Endothelial cell of umbilical vein (primary cell): ENCODE data around the gene TUBB4A. TPM values are rescaled to one million over a fixed set of nuclear protein-coding genes. Genes with fewer than 3 reads are reported as not detected.

Experiments
- BruUV-seq: library from RNA; stranded (reverse); fragments of 400-500 nt; replicated peaks from 2 replicates; lab custom pipeline; 2021; lab: Mats Ljungman, UMichigan
- CTCF ChIA-PET: fragments of 300-600, 350-600 bp; sonication (Branson Sonifier 250); formaldehyde crosslinking; loops from one replicate; lab custom pipeline; 2021; ENCODE audit warnings: antibody characterized with exemption, inconsistent platforms; lab: Charles Lee
- POLR2A ChIA-PET: fragments of 300-600, 350-600 bp; sonication (Branson Sonifier 250); formaldehyde crosslinking; loops from one replicate; lab custom pipeline; 2021; ENCODE audit warnings: antibody characterized with exemption, inconsistent platforms; lab: Charles Lee
- DNase-seq: peaks from one replicate; pipeline ENCODE4 v3.0.0-alpha.2; 2011; ENCODE audit warnings: low read depth, low spot score
- FAIRE-seq: peaks from 2 replicates; lab custom pipeline; 2011; peaks lifted over from hg19 to GRCh38; lab: Jason Lieb, UNC
- H2AFZ ChIP-seq: 2 replicates; pipeline ENCODE4 v1.6.0; 2012; ENCODE audit warnings: low read depth, low read length, control low read depth, inconsistent platforms
- H3K27ac ChIP-seq: 2 replicates; pipeline ENCODE4 v1.5.1; 2011; ENCODE audit warnings: low read depth, mild to moderate bottlenecking, control low read depth, low read length, moderate library complexity; ENCODE audit not compliant: insufficient read depth
- H3K27me3 ChIP-seq, 2 experiments: 2 replicates each; pipeline versions ENCODE4 v1.6.0 to v1.6.1; 2011; ENCODE audit warnings: low read length in 2 of 2, mixed read lengths in 1 of 2; ENCODE audit not compliant: control insufficient read depth in 2 of 2, insufficient read depth in 2 of 2
- H3K36me3 ChIP-seq, 2 experiments: 2 replicates in 1 of 2; 3 replicates in 1 of 2; pipeline ENCODE4 v1.5.1; 2011; ENCODE audit warnings: low read length in 2 of 2, mild to moderate bottlenecking in 1 of 2, moderate library complexity in 1 of 2; ENCODE audit not compliant: control insufficient read depth in 2 of 2, insufficient read depth in 2 of 2; ENCODE audit errors: extremely low read depth in 1 of 2
- H3K4me1 ChIP-seq: 3 replicates; pipeline ENCODE4 v1.5.1; 2011; ENCODE audit warnings: mild to moderate bottlenecking, low read length; ENCODE audit not compliant: control insufficient read depth, insufficient read depth; ENCODE audit errors: extremely low read depth
- H3K4me2 ChIP-seq: 2 replicates; pipeline ENCODE4 v1.6.1; 2011; ENCODE audit warnings: low read length, control low read depth, mixed read lengths; ENCODE audit not compliant: insufficient read depth
- H3K4me3 ChIP-seq, 3 experiments: fragments of 200-600 bp in 1 of 3; sonication (generic), shearing (Covaris generic) in 1 of 3; replicated peaks in 1 of 3; 2 replicates each; pipeline ENCODE4 v1.5.1; 2011 to 2016; ENCODE audit warnings: control low read depth in 3 of 3, low read length in 3 of 3, mild to moderate bottlenecking in 2 of 3, inconsistent platforms in 1 of 3, low read depth in 1 of 3, moderate library complexity in 1 of 3; ENCODE audit not compliant: insufficient read depth in 1 of 3
- H3K79me2 ChIP-seq: 2 replicates; pipeline ENCODE4 v1.6.0; 2012; ENCODE audit warnings: low read length, inconsistent platforms; ENCODE audit not compliant: control insufficient read depth, insufficient read depth
- H3K9ac ChIP-seq: replicated peaks from 2 replicates; pipeline ENCODE3; 2011; ENCODE audit warnings: low read length, control low read depth; ENCODE audit not compliant: insufficient read depth; ENCODE audit errors: extremely low read depth
- H3K9me1 ChIP-seq: replicated peaks from 3 replicates; pipeline ENCODE4 v1.6.0; 2011; ENCODE audit warnings: mild to moderate bottlenecking, low read length; ENCODE audit not compliant: control insufficient read depth, insufficient read depth; ENCODE audit errors: extremely low read depth
- H3K9me3 ChIP-seq: replicated peaks from 2 replicates; pipeline ENCODE4 v1.5.1; 2012; ENCODE audit warnings: low read length, inconsistent platforms; ENCODE audit not compliant: control insufficient read depth, insufficient read depth
- H4K20me1 ChIP-seq: replicated peaks from 2 replicates; pipeline ENCODE3; 2011; ENCODE audit warnings: mild to moderate bottlenecking, low read length; ENCODE audit not compliant: control insufficient read depth, insufficient read depth; ENCODE audit errors: extremely low read depth
- EZH2 ChIP-seq: IDR thresholded peaks from 2 replicates; pipeline ENCODE4 v1.6.1; 2012; ENCODE audit warnings: borderline replicate concordance, low read depth, mild to moderate bottlenecking, moderate library complexity, low read length, inconsistent platforms; ENCODE audit not compliant: severe bottlenecking
- FOS ChIP-seq: IDR thresholded peaks from 2 replicates; pipeline ENCODE4 v1.6.1; 2011; ENCODE audit warnings: mild to moderate bottlenecking, low read length, moderate library complexity, borderline replicate concordance; ENCODE audit not compliant: insufficient read depth
- GATA2 ChIP-seq: IDR thresholded peaks from 2 replicates; pipeline ENCODE4 v1.7.0; 2011; ENCODE audit warnings: low read depth, mild to moderate bottlenecking, moderate library complexity, mixed read lengths, low read length; ENCODE audit not compliant: insufficient read length, insufficient read depth
- POLR2AphosphoS5 ChIP-seq: IDR thresholded peaks from 2 replicates; pipeline ENCODE4 v1.6.1; 2012; ENCODE audit warnings: low read depth, mild to moderate bottlenecking, control low read depth, low read length, moderate library complexity; ENCODE audit not compliant: insufficient read depth
- dilution Hi-C: fragments of 300-500 bp; cut with MboI; formaldehyde crosslinking; loops from one replicate; pipeline ENCODE4 v1.15.0; 2019; ENCODE audit warnings: low sequenced_read_pairs; ENCODE audit not compliant: extremely low pct_ligation_motif_present
- intact Hi-C: fragments of 100-400 bp; cut with micrococcal nuclease; formaldehyde crosslinking; loops from one replicate; pipeline ENCODE4 v1.10.0; 2022
- polyA plus RNA-seq, 4 experiments: library from polyadenylated mRNA; depleted of rRNA in 3 of 4; stranded (reverse) in 3 of 4; unstranded in 1 of 4; fragments of >200 nt; gene quantifications; 2 replicates each; pipeline versions ENCODE4 v1.2.1 to v1.2.3, GENCODE V29; 2011 to 2012; ENCODE audit warnings: missing spikeins in 1 of 4
- total RNA-seq: library from RNA; stranded (reverse); gene quantifications from 2 replicates; pipeline ENCODE4 v1.2.3, GENCODE V29; 2021
- TF ChIP-seq, protein P1 (sequence below), 2 donors: IDR thresholded peaks; 1 replicate in 1 of 2; 2 replicates in 1 of 2; pipeline ENCODE4 v1.5.1; 2011; ENCODE audit warnings: low read length in 2 of 2, mild to moderate bottlenecking in 2 of 2, moderate library complexity in 2 of 2, control low read depth in 1 of 2, inconsistent platforms in 1 of 2, low read depth in 1 of 2; ENCODE audit not compliant: insufficient read depth in 1 of 2; ENCODE audit errors: extremely low read depth in 1 of 2

TUBB4A gene
- total and polyA plus RNA-seq, 2 donors (not counting 3 experiments of a cell fraction or from before 2014, with no cell fraction given) = not detected

DNA sequence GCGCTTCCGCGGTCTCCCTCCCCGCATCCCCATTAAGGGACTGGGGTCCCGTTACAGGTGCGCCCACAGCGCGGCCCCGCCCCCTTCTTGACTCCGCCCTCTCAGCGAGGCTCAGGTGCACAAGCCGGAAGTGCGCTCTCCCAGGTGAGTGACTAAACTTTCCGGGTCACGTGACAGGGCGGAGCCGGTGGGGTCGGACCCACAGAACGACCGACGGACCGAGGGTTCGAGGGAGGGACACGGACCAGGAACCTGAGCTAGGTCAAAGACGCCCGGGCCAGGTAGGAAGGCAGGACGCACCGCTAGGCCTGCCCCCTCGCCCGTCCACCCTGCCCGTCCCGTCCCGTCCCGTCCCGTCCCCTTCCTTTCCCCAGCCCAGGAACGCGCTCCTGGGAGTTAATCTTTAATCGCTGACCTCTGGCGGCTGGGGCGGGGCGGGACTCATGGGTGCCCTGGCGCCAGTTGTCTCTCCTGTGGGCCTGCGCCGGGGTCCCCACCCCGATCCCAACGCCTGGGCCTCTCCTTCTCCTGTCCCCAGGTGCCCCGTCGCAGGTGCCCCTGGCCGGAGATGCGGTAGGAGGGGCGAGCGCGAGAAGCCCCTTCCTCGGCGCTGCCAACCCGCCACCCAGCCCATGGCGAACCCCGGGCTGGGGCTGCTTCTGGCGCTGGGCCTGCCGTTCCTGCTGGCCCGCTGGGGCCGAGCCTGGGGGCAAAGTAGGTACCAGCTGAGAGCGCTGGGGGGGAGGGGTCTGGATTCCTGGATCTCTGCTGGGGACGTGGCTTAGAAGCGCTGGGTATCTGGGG lies 37.8 kb downstream of the TUBB4A start, which contains the start of gene CRB3:
Gene CRB3, plus strand, starts transcription at position 202 of the 804 bp plus-strand sequence. Its CDS starts 431 bp downstream, at position 633.
- peak; percentile 23 for TF ChIP-seq EZH2
- no peak for TF ChIP-seq POLR2AphosphoS5
- Histone ChIP-seq H3K9ac (no peak within 1 kb of the TSS), H3K27ac (no peak within 1 kb of the TSS), H3K4me1 (peaks cover 2% of the 10 kb centered on the region), H3K9me3 (no peaks in the 10 kb centered on the region), H3K36me3 (no peaks in the 10 kb centered on the region), H4K20me1 (no peaks in the 10 kb centered on the region), H3K4me2 (no peak within 1 kb of the TSS), H3K27me3 (peaks cover 8 to 16% of the 10 kb centered on the region in 2 experiments), H3K79me2 (no peaks in the 10 kb centered on the region), H3K4me3 (no peak within 1 kb of the TSS), H2AFZ (no peak within 1 kb of the TSS), H3K9me1 (no peaks in the 10 kb centered on the region)
- FAIRE-seq = no peak
- no peak for DNase-seq
- POLR2A ChIA-PET = interaction anchor here (0.6 kb wide), 1 partner anchor 110 kb away, joined by 6 read pairs; no protein-coding TSS in a partner anchor
- CTCF ChIA-PET = interaction anchor here (0.6 kb wide), 1 partner anchor 399 kb away, joined by 3 read pairs; no protein-coding TSS in a partner anchor
- intact Hi-C loops = loop anchor here (5.0 kb wide), 1 partner anchor 398 kb away; no protein-coding TSS in a partner anchor
- dilution Hi-C loops = no loop called here
- no TSS peak for BruUV-seq

DNA sequence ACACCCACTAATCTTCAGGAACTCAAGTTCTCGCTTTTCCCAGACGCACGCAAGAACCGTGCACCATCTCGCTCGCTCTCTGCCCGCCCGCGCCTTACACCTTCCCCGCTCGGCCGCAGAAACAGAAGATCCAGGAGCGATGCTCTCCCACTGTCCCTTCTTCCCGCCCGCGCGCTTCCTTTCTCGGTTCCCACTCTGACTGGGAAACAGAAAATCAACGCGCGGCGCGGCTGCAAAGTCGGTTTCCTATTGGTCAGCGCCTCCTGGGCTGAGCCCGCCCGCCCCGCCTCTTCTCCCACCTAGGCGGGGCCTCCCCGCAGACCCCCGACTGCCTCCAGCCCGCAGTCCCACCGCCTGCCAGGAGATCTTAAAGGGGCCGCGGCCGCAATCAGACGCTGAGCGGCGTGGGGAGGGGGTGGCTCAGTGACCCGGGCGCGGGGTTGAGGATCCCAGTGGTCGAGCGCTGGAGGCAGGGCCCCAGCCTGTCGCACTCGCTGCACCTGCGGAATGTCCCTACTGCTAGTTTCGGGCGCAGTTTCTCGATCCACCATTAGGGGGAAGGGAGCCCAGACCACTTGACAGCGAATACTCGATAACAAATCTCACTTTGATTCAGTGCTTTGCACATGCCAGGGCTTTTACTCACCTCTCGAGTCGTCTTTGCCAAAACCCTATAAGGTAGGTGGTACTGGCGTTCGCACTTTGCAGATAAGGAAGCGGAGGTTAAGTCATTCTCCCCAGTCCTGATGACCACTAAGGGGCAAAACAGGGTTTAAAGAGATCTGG lies 41.8 kb downstream of the TUBB4A start:
- peak; percentile 92 for FAIRE-seq
- Histone ChIP-seq H3K27me3 (peaks cover 7 to 15% of the 10 kb centered on the region in 2 experiments), H3K79me2 (no peaks in the 10 kb centered on the region), H3K4me1 (peaks cover 7% of the 10 kb centered on the region), H2AFZ (peak overlapping the region; percentile 98), H3K9me1 (no peaks in the 10 kb centered on the region), H3K4me2 (peak overlapping the region; percentile 90), H3K9me3 (no peaks in the 10 kb centered on the region), H3K36me3 (no peaks in the 10 kb centered on the region), H4K20me1 (no peaks in the 10 kb centered on the region), H3K9ac (no peak overlapping the region), H3K27ac (no peak overlapping the region), H3K4me3 (peak overlapping the region; percentile 54 to 72 (median 58))
- POLR2A ChIA-PET = no interaction called here
- no TSS peak for BruUV-seq
- CTCF ChIA-PET = interaction anchor here (1.1 to 1.3 kb wide), 2 partner anchors 35 to 56 kb away, joined by 3 to 5 read pairs; partner anchors contain the start of gene KHSRP
- DNase-seq = peak; percentile 95
- dilution Hi-C loops = no loop called here
- intact Hi-C loops = loop anchor here (1.0 to 5.0 kb wide), 2 partner anchors 35 to 402 kb away; no protein-coding TSS in a partner anchor
- TF ChIP-seq, protein P1, sequence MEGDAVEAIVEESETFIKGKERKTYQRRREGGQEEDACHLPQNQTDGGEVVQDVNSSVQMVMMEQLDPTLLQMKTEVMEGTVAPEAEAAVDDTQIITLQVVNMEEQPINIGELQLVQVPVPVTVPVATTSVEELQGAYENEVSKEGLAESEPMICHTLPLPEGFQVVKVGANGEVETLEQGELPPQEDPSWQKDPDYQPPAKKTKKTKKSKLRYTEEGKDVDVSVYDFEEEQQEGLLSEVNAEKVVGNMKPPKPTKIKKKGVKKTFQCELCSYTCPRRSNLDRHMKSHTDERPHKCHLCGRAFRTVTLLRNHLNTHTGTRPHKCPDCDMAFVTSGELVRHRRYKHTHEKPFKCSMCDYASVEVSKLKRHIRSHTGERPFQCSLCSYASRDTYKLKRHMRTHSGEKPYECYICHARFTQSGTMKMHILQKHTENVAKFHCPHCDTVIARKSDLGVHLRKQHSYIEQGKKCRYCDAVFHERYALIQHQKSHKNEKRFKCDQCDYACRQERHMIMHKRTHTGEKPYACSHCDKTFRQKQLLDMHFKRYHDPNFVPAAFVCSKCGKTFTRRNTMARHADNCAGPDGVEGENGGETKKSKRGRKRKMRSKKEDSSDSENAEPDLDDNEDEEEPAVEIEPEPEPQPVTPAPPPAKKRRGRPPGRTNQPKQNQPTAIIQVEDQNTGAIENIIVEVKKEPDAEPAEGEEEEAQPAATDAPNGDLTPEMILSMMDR (IDR thresholded peaks at IDR 0.05; ENCODE audit: extremely low read depth in 1 of 2, insufficient read depth in 1 of 2, low read depth in 1 of 2, low read length in 2 of 2) = peak; percentile 63 to 65
- TF ChIP-seq FOS = peak; percentile 6
- TF ChIP-seq GATA2 = no peak
